HG03521 (cell line): Measurements from ENCODE around the gene BATF2.
"Not testable (repeated sequence)": the region's sequence is repeated elsewhere in the genome, so short reads cannot be mapped to it uniquely, and the experiment has no call there.

Experiments
- ATAC-seq: cut with Tn5 transposase; IDR thresholded peaks from one replicate; pipeline ENCODE4 v1.9.1; 2021; ENCODE audit warnings: mild to moderate bottlenecking, moderate library complexity; ENCODE audit not compliant: unreplicated experiment

Gene BATF2, protein sequence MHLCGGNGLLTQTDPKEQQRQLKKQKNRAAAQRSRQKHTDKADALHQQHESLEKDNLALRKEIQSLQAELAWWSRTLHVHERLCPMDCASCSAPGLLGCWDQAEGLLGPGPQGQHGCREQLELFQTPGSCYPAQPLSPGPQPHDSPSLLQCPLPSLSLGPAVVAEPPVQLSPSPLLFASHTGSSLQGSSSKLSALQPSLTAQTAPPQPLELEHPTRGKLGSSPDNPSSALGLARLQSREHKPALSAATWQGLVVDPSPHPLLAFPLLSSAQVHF

DNA sequence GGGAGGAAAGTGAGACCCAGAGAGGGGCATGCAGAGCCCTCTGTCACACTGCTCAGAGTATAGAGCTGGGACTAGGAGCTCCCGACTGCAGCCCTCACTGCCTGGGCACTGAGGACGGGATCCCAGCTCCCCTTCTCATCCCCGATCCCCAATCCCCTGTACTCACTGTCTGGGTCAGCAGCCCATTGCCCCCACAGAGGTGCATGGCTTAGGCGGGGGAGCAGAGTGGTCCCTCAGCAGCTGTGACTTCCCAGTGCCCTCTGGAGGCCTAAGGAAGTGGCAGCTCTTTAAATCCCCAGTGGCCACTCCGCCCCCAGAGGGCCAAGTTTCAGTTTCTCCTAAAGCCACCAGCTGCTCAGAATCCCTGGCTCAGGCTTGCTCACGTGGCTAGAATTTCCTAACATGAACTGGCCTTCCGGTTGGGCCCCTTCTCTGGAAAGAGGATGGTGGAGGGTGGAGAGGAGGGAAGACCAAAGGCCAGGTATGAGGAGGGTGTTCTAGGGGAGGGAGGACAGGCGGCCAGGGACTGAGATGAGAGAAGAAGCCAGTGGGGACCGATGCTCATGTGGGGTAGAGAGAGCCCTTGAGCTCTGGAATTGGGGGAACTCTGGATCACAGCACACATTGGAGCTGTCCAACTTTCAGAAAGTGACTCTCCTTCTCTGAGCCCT lies at the start of gene BATF2:
TSS of gene BATF2 (minus strand) at position 262 of the 671 bp plus-strand sequence. CDS start at position 205, 57 bp downstream.
- ATAC-seq, result no peak

DNA sequence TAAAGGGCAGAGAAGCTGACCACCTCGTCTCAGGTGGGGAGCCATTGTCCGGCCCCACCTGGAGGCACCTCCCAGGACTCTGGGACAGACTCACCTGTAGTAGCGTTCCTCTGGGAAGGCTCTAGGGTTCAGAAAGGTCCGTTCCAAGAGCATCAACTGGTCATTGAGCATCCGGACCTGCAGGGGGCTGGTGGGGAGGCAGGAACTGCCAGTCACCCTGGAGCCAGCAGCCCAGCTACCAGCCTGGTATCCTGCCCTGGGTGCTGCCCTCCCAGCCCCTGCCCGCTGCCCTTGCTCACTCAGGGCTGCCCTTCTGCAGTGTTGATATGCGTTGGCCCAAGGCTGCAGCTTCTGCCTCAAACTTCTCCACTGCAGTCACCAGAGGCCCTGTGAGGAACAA lies 49.0 kb upstream of the BATF2 start:
- no peak for ATAC-seq

DNA sequence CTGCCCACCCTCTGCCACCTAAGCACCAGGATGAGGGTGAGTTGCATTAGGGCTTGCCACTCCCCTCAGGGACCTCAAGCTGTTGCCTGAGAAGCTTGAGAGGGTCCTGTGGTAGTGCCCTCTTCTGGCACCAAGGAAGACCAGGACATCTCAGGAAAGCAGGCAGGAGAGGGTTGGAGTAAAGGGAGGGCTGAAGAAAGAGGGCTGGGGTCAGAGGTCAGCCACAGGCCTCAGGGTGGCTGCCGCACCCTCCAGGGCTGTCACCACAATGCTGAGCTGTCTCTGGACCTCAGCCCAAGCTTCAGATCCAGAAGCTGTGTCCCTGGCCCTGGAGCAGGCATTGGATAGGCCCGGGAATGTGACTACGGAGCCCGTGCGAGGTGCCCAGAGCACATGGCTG lies 48.3 kb upstream of the BATF2 start:
- ATAC-seq, result no peak

DNA sequence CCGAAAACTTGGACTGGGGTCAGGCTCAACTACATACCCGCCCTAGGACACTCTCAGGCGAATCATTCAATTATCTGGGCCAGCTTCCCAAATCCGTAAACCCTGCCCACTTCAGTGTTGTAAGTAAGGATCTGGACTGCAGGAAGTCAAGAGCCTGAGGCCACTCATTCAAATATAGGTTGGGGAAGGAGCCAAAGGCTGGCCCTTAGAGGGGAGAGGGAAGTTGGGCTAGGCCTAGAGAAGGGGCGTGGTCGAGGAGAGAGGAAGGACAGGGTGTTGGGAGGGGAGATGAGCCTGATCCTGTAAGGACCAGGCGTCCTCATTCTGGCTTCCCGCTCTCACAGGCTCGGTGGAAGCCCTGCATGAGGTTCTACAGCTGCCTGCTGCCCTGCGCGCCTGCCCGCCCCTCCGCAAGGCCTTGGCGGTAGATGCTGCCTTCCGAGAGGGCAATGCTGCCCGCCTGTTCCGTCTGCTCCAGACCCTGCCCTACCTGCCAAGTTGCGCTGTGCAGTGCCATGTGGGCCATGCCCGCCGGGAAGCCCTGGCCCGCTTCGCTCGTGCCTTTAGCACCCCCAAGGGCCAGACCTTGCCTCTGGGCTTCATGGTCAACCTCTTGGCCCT lies 47.2 kb upstream of the BATF2 start:
- no peak for ATAC-seq

DNA sequence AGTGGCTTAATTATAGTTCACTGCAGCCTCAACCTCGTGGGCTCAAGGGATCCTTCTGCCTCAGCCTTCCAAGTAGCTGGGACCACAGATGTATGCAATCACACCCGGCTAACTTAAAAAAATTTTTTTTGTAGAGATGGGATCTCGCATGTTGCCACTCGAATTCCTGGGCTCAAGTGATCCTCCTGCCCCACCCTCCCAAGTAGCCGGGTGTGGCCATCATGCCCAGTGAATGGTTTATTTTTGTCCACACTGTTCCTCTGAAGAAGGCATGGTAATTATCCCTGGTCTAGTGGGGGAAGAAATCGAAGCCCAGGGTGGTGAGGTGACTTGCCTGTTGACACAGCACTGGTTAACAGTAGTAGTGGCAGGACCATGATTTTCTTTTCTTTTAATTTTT lies 46.1 kb upstream of the BATF2 start:
- no peak for ATAC-seq

DNA sequence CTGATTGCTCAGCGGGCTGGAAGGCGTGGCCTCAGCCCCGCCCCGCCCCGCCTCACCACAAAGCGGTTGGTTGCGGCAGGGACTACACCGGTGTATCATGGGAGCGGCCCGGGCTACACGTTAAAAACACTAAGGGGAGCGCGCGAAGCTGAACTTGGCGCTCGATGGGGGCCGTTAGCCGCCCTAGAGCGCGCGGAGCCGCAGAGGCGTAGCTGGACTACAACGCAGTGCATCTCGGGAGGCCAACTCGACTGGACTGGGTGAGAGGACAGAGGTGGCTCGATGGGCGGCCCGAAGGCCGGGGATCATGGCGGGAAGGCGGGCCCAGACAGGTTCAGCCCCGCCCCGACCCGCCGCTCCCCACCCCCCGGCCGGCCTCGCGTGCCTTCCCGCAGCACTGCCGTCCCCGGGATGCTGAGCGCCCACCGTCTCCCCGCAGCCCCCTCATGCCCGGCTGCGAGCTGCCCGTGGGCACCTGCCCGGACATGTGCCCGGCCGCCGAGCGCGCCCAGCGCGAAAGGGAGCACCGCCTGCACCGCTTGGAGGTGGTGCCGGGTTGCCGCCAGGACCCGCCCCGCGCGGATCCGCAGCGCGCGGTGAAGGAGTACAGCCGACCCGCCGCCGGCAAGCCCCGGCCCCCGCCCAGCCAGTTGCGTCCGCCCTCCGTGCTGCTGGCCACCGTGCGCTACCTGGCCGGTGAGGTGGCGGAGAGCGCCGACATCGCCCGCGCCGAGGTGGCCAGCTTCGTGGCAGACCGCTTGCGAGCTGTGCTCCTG lies 44.3 kb upstream of the BATF2 start, which contains the start of gene SAC3D1:
TSS of gene SAC3D1 (plus strand) at position 364 of the 776 bp plus-strand sequence. CDS start at position 447, 83 bp downstream.
- ATAC-seq, result peak; percentile 87

DNA sequence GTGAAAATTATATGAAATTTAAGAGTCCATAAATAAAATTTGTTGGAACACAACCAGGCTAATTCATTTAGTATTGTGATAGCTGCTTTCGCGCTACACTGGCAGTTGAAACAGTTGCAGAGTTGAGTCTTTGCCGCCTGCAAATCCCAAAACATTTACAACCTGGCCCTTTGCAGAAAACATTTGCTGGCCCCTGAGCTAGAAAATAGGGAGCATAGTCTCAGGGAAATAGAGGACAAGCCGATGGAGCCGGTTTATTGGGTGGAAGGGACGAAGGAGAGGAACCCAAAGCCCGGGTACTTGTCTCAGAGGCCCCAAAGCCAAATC lies 43.7 kb upstream of the BATF2 start:
- ATAC-seq, result no peak

DNA sequence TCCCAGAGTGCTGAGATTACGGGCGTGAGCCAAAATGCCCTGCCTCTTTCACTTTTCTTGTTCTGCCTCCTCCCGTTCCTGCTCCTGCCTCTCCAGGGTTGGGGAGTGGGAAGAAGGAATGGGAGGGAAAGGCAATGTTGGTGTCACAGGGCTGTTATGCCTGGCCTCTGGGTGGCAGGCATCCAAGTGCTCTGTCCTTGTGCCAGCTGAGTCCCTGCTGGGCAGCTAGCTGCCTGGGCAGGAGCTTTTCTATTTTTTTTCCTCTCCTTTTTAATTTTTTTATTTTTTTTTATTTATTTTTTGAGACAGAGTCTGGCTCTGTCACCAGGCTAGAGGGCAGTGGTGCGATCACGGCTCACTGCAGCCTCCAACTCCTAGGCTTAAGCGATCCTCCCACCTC lies 40.2 kb upstream of the BATF2 start:
- no peak for ATAC-seq

DNA sequence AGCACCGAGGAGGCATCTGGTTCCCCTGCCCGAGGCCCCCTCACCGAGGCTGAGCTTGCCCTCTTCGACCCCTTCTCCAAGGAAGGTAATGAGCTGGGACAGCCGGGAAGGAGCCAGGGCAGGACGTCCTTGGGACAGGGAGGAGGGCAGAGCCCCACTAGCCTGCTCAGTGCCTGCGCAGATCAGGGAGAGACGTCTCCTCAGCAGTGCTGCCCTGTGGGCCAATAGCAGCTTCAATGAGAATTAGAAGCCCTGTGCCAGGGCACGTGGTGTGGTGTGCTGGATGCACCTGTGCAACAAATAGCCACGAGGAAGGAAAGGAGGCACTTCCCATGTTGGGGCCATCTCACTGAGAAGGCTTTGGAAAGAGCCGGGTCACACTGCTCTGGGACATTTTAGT lies 38.8 kb upstream of the BATF2 start:
- no peak for ATAC-seq

DNA sequence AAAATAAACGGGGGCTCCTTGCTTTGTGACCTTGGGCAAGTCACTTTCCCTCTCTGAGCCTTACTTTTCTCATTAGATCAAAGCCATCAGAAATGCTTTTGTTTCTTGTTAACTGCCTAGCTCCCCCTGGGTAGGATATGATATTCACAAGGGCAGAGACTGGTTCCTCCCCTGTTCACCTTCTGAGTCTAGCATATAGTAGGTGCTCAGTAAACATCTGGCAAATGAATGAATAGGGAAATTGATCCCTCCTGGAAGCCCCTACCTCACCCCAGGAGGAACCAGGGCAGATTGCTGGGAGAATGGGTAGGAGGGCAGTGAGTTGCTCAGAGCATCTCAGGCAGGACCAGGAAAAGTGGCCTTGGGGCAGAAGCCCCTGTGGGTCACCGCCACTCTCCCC lies 37.7 kb upstream of the BATF2 start:
- ATAC-seq, result no peak

DNA sequence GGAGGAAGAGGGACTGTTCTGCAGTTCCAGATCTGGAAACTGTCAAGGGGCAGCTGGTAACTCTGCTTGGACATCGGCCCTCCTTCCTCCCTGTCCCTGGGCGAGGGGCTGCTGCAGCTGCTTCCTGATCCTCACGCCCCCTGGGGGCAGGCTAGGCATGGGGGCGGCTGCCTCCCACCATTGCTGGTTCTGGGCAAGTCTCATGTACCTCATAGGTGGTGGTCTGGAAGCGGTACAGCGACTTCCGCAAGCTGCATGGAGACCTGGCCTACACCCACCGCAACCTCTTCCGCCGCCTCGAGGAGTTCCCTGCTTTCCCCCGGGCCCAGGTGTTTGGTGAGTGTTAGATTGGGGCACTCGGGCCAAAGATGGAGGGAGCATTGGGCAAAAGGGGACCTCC lies 35.4 kb upstream of the BATF2 start:
- ATAC-seq, result no peak

DNA sequence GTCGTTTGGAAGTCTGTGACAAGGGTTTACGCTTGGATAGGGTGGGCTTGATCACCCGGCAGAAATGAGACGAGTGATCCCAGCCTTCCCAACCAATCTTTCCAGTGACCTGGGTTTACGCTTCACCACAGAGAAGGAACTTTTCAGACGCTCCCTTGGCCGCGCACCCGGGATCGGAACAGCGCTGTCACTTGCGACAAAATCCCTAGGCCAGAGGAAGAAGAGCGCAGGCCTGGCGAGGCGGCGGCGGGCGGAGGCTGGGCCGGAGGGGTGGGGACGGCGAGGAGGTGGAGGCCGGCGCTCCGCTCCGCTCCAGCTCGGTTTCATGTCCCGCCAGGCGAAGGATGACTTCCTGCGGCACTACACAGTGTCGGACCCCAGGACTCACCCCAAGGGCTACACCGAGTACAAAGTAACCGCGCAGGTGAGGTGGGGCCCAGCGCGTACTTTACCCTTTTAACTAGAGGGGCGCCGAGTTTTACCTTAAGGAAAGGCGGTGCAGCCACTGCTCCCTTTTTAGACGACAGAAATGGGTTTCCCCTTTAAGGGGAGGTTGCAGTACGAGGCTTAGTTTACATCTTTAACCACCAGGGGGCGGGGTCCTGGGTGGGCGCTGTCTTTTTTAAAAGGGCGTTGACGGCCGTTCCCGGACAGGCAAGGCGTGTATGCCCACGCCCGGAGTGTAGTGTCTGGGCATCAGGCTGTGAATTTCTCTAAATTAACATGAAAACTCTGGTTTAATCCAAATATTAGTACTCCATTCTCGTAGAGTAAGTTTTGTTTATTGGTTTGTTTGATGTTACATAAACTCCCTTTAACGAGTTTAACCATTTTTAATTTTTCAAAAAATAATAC lies 30.7 kb upstream of the BATF2 start, which contains the start of gene SNX15:
TSS of gene SNX15 (plus strand) at position 227 of the 855 bp plus-strand sequence. CDS start at position 326, 99 bp downstream.
- ATAC-seq, result peak; percentile 83

DNA sequence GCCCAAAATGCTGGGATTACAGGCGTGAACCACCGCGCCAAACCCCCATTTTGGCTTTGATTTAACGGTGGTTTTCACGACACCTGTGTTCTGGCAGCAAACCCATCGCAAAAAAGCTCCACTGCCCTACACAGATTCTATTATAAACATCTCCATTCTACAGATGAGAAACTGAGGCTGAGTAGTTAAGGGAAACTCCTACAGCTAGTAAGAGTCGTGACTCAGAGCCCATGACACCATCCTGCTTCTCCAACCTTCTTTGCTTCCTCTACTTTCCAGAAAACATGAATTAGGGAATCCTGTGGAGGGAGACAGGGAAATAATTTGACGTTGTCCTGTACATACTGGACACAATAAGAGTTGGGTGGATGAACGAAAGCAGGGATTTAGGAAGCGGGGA lies 30.0 kb upstream of the BATF2 start:
- ATAC-seq, result no peak

DNA sequence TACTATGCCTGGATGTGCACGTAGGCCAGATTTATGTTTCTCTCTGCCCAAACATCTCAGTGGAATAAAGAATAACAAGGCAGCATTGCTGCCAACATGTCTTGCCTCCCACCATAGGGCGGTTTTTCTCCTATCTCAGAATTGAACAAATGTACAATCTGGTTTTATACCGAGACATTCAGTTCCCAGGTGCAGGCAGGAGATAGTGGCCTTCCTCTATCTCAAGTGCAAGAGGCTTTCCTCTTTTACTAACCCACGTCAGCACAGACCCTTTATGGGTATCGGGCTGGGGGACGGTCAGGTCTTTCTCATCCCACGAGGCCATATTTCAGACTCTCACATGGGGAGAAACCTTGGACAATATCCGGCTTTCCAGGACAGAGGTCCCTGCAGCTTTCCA lies 26.7 kb upstream of the BATF2 start:
- not testable (repeated sequence) for ATAC-seq

DNA sequence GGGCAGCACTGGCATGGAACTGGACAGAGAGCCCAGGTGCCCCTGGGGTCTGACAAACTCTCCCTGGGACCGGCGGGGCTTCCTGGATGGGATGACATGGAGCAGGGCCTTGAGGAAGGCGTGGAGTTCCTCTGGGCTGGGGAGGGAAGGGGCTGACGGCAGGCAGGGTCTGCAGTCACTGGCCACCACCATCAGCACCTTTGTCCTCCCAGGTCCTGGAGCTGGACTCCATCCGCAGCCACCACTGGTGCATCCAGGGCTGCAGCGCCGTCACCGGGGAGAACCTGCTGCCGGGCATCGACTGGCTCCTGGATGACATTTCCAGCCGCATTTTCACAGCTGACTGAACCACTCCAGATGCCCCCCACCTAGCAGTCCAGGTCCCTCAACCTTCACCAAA lies 24.7 kb upstream of the BATF2 start:
- ATAC-seq, result no peak

DNA sequence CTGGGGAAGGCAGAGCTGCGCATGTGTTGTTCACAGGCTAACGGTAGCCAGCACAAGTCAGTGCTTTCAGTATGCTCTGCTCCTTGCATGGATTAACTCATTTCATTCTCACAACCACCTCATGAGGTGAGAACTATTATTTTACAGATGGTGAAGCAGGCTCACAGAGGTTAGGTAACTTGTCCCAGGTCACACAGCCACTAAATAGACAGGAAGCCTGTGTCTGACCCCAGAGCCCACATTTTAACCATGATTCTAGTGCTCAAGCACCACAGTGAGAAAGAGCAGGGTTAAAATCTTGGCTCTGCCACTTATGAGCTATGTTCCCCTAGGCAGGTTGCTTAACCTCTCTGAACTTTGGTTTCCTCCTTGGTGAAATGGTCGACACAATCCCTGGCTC lies 24.2 kb upstream of the BATF2 start:
- ATAC-seq, result no peak

DNA sequence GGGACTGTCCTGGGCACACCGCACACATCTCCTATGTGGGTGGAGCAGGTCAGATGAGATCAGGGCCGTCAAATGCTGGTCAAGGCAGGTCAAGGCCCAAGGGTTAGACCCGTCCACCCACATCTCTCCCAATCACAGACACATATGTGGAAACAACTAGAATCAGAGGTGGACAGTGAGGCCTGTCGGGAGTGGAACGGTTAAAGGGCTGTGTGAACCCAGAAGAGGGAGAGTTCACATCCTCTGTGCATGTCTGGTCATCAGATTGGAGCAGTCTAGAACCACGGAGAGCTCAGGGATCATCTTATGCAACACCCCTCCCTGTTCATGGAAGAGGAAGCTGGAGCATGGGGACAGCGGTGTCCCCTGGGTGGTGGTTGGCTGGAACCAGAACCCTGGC lies 23.1 kb upstream of the BATF2 start:
- ATAC-seq, result no peak

DNA sequence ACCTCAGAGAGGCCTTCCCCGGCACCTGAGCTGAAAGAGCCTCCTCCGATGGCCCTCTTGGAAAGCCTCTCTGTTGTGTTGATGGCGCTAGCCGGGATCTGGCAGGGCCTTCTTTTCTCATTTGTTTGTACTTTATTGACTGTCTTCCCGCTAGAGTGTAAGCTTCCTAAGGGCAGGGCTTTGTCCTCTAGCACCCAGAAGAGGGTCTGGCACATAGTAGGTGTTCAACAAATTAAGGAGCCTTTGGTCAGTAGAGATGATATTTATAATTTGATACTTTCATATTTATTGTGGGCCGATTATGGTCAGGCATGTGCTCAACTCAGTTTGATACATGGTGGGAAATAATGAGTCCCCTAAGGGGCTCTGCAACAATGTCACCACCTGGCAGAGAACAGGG lies 21.2 kb upstream of the BATF2 start:
- ATAC-seq, result no peak

DNA sequence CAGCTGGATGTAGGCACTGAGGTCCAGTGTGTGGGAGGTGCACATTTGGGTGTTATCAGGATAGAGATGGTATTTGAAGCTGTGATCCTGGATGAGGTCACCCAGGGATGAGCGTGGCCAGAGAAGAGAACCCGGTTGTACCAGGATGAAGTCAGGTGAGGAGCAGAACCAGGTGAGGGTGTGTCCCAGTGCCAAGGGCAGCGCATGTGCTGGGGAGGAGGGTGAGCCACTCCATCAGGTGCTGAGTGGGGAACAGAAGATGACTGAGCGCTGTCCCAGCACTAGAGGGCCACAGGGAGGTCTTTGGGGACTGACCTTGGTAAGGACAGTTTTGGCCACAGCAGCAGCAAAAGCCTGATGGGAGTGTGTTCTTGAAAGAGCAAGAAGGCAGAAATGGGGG lies 19.9 kb upstream of the BATF2 start:
- no peak for ATAC-seq

DNA sequence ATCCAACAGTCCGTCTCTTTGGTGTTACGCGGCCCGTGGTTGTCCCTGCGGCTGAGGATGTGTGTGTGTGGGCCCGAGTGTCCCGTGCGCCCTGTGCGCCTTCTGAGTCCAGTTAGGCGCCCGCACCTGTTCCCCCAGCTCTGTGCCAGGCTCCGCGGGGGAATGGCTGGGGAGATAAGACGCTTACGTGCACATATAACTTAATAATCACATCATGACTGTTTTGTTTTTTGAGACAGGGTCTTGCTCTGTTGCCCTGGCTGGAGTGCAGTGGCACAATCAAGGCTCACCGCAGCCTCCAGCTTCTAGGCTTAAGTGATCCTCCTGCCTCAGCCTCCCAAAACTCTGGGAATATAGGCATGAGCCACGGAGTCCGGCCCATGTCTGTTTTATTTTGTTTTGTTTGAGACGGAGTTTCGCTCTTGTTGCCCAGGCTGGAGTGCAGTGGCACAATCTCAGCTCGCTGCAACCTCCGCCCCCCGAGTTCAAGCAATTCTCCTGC lies 18.0 kb upstream of the BATF2 start:
- no peak for ATAC-seq
